Dermis microvascular lymphatic vessel endothelial cell (primary cell): ENCODE results near the gene MCM5. TPM values are rescaled to one million over a fixed set of nuclear protein-coding genes. Genes with fewer than 3 reads are reported as not detected.
A peak's percentile ranks its signal among the peaks of the same experiment; 100 is the strongest.
"Not testable (repeated sequence)": the region's sequence is repeated elsewhere in the genome, so short reads cannot be mapped to it uniquely, and the experiment has no call there.

Experiments used
- DNase-seq, 2 donors: peaks; one replicate each; pipeline versions ENCODE4 v3.0.0 to v3.0.0-alpha.2; 2010; ENCODE audit warnings: low read depth in 2 of 2
- total RNA-seq: library from RNA; depleted of rRNA; stranded (reverse); fragments of >200 nt; gene quantifications from 2 replicates; pipeline ENCODE4 v1.2.1, GENCODE V29; 2014

The MCM5 gene
- total RNA-seq, 1 donor from 2014 or later, result 60.5 TPM

- no peak for DNase-seq
Observed at GRCh38 chr22:35450824-35451569, 51.1 kb downstream of the MCM5 start.

GRCh38 chr22:35451592-35451991 lies 51.7 kb downstream of the MCM5 start:
- DNase-seq, result no peak

GRCh38 chr22:35452351-35452781 lies 52.4 kb downstream of the MCM5 start:
- DNase-seq, result no peak

GRCh38 chr22:35452810-35453743 lies 53.1 kb downstream of the MCM5 start:
- DNase-seq, result no peak

GRCh38 chr22:35454416-35455054 lies 54.6 kb downstream of the MCM5 start:
- DNase-seq, result no peak

GRCh38 chr22:35455529-35455928 lies 55.6 kb downstream of the MCM5 start:
- no peak for DNase-seq

GRCh38 chr22:35456757-35457156 lies 56.8 kb downstream of the MCM5 start:
- no peak for DNase-seq

GRCh38 chr22:35457729-35458546 lies 58.0 kb downstream of the MCM5 start:
- no peak for DNase-seq

- no peak for DNase-seq
Observed at GRCh38 chr22:35458547-35459422, 58.8 kb downstream of the MCM5 start.

- DNase-seq, result no peak
Observed at GRCh38 chr22:35459423-35459894, 59.5 kb downstream of the MCM5 start.

- DNase-seq, result not testable (repeated sequence)
Observed at GRCh38 chr22:35459976-35460375, 60.0 kb downstream of the MCM5 start.

- no peak for DNase-seq
Observed at GRCh38 chr22:35460688-35461087, 60.7 kb downstream of the MCM5 start.

GRCh38 chr22:35462498-35463230 lies 62.7 kb downstream of the MCM5 start:
- no peak for DNase-seq

GRCh38 chr22:35463231-35463933 lies 63.4 kb downstream of the MCM5 start:
- no peak for DNase-seq

GRCh38 chr22:35464399-35464798 lies 64.5 kb downstream of the MCM5 start:
- DNase-seq, result no peak

- no peak for DNase-seq
Observed at GRCh38 chr22:35465109-35465701, 65.3 kb downstream of the MCM5 start.

GRCh38 chr22:35467681-35468434 lies 67.9 kb downstream of the MCM5 start:
- DNase-seq, result peak in 1 of 2 donors; percentile 90
